ENCODE results near the gene CDC14A.
"Not testable (repeated sequence)": the region's sequence is repeated elsewhere in the genome, so short reads cannot be mapped to it uniquely, and the experiment has no call there.

Gene CDC14A

DNA sequence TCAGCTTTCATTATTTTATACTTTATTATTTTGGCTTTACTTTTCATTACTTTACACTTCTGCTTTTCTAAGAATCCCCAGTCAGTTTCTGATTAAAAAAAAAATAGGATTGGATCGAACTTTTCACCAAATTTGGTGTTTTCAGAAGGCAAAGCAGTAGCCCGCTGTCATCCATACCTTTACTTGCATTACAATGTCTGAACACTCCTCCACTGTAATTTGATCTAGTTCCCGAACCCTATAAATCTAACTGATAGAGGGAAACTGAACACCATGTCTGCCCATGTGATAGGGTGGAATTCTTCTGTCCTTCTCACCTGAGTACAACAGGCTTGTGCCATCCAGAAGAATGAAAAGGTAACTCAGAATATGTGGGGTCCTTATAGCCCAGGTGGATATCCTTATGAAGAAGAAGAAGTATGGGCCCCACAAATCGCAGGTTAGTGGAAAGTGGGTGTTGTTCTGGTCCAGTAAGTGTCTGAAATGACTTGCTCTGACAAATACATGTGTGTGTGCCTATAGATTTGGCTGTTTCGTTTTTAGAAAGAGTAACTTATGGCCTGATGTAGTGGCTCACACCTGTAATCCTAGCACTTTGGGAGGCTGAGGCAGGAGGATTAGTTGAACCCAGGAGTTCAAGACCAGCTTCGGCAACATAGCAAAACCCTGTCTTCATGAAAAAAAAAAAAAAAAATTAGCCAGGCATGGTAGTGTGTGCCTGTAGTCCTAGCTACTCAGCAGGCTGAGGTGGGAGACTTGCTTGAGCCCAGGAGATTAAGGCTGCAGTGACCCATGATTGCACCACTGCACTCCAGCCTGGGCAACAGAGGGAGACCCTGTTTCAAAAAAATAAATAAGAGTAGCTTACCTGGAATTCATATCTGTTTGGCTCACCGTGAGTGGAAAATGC, 26.6 kb upstream of the CDC14A start:
- no peaks in the 10 kb centered on the region for H3K27me3 ChIP-seq (ENCODE audit: insufficient read depth, low read length)
- H3K79me2 ChIP-seq (ENCODE audit: insufficient read depth, low read length), result no peaks in the 10 kb centered on the region
- no peaks in the 10 kb centered on the region for H3K36me3 ChIP-seq (ENCODE audit: insufficient read depth, low read length)
- no peak overlapping the region for H2AFZ ChIP-seq (ENCODE audit: low read length)
- H3K4me2 ChIP-seq (ENCODE audit: low read length), result no peak overlapping the region
- no peak overlapping the region for H3K9ac ChIP-seq (ENCODE audit: low read length)
- no peaks in the 10 kb centered on the region for H3K9me3 ChIP-seq (ENCODE audit: low read length)
- H3K9me2 ChIP-seq (ENCODE audit: low read depth, low read length), result no peaks in the 10 kb centered on the region
- TF ChIP-seq, protein P1, sequence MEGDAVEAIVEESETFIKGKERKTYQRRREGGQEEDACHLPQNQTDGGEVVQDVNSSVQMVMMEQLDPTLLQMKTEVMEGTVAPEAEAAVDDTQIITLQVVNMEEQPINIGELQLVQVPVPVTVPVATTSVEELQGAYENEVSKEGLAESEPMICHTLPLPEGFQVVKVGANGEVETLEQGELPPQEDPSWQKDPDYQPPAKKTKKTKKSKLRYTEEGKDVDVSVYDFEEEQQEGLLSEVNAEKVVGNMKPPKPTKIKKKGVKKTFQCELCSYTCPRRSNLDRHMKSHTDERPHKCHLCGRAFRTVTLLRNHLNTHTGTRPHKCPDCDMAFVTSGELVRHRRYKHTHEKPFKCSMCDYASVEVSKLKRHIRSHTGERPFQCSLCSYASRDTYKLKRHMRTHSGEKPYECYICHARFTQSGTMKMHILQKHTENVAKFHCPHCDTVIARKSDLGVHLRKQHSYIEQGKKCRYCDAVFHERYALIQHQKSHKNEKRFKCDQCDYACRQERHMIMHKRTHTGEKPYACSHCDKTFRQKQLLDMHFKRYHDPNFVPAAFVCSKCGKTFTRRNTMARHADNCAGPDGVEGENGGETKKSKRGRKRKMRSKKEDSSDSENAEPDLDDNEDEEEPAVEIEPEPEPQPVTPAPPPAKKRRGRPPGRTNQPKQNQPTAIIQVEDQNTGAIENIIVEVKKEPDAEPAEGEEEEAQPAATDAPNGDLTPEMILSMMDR (IDR thresholded peaks at IDR 0.05; ENCODE audit: low read length), result no peak
- no peak overlapping the region for H3K4me3 ChIP-seq (ENCODE audit: low read depth, low read length, poor library complexity, severe bottlenecking)
- H3K4me1 ChIP-seq (ENCODE audit: insufficient read depth, low read length, severe bottlenecking), result no peaks in the 10 kb centered on the region
- H4K20me1 ChIP-seq (ENCODE audit: insufficient read depth, low read length), result no peaks in the 10 kb centered on the region
- no peak overlapping the region for H3K27ac ChIP-seq (ENCODE audit: low read depth, low read length, poor library complexity, severe bottlenecking)
- H3F3A ChIP-seq (ENCODE audit: insufficient read depth, low read length), result no peaks in the 10 kb centered on the region; the same call in 1 of the 2 replicates

- H2AFZ ChIP-seq (ENCODE audit: low read length); H4K20me1 ChIP-seq (ENCODE audit: insufficient read depth, low read length); H3K27me3 ChIP-seq (ENCODE audit: insufficient read depth, low read length); H3K4me1 ChIP-seq (ENCODE audit: insufficient read depth, low read length, severe bottlenecking); H3K79me2 ChIP-seq (ENCODE audit: insufficient read depth, low read length); H3K4me3 ChIP-seq (ENCODE audit: low read depth, low read length, poor library complexity, severe bottlenecking); H3K9ac ChIP-seq (ENCODE audit: low read length); H3K36me3 ChIP-seq (ENCODE audit: insufficient read depth, low read length); H3K9me2 ChIP-seq (ENCODE audit: low read depth, low read length); H3F3A ChIP-seq (ENCODE audit: insufficient read depth, low read length); H3K4me2 ChIP-seq (ENCODE audit: low read length); H3K9me3 ChIP-seq (ENCODE audit: low read length); H3K27ac ChIP-seq (ENCODE audit: low read depth, low read length, poor library complexity, severe bottlenecking): not testable (repeated sequence)
Observed at GRCh38 chr1:100326325-100326670, 26.0 kb upstream of the CDC14A start.

DNA sequence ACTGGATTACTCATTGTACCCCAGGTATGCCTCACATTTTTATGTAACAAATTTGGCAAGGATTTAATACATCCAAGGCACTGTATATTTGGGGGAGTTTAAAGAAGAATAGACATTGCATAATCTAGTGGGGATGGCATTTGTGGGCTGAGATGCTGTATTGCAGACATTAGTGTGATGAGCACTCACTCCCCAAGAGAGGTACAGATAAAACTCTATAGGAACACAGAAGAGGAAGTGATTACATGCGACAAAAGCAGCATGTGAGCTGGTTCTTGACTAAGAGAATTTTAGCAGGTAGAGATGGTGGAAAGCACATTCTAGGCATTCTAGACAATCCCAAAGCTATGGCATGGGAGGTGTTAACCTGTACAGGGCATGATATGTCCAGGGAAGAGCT, 24.2 kb upstream of the CDC14A start:
- H3K4me1 ChIP-seq (ENCODE audit: insufficient read depth, low read length, severe bottlenecking), result no peaks in the 10 kb centered on the region
- no peaks in the 10 kb centered on the region for H3K27me3 ChIP-seq (ENCODE audit: insufficient read depth, low read length)
- H4K20me1 ChIP-seq (ENCODE audit: insufficient read depth, low read length), result no peaks in the 10 kb centered on the region
- H3F3A ChIP-seq (ENCODE audit: insufficient read depth, low read length), result no peaks in the 10 kb centered on the region; the same call in 1 of the 2 replicates
- TF ChIP-seq, protein P1 (IDR thresholded peaks at IDR 0.05; ENCODE audit: low read length), result no peak
- no peak for TF ChIP-seq EZH2 (IDR thresholded peaks at IDR 0.05; ENCODE audit: borderline replicate concordance, low read length)
- H2AFZ ChIP-seq (ENCODE audit: low read length), result no peak overlapping the region
- H3K9ac ChIP-seq (ENCODE audit: low read length), result no peak overlapping the region
- H3K27ac ChIP-seq (ENCODE audit: low read depth, low read length, poor library complexity, severe bottlenecking), result no peak overlapping the region
- H3K4me3 ChIP-seq (ENCODE audit: low read depth, low read length, poor library complexity, severe bottlenecking), result no peak overlapping the region
- H3K36me3 ChIP-seq (ENCODE audit: insufficient read depth, low read length), result no peaks in the 10 kb centered on the region
- H3K9me2 ChIP-seq (ENCODE audit: low read depth, low read length), result no peaks in the 10 kb centered on the region
- no peak overlapping the region for H3K4me2 ChIP-seq (ENCODE audit: low read length)
- no peaks in the 10 kb centered on the region for H3K9me3 ChIP-seq (ENCODE audit: low read length)
- H3K79me2 ChIP-seq (ENCODE audit: insufficient read depth, low read length), result no peaks in the 10 kb centered on the region

GRCh38 chr1:100331146-100331545, 21.2 kb upstream of the CDC14A start:
- not testable (repeated sequence) for H3K27ac ChIP-seq (ENCODE audit: low read depth, low read length, poor library complexity, severe bottlenecking); H2AFZ ChIP-seq (ENCODE audit: low read length); H4K20me1 ChIP-seq (ENCODE audit: insufficient read depth, low read length); H3K9me3 ChIP-seq (ENCODE audit: low read length); H3K4me1 ChIP-seq (ENCODE audit: insufficient read depth, low read length, severe bottlenecking); H3K27me3 ChIP-seq (ENCODE audit: insufficient read depth, low read length); H3K4me2 ChIP-seq (ENCODE audit: low read length); H3K9me2 ChIP-seq (ENCODE audit: low read depth, low read length); H3K79me2 ChIP-seq (ENCODE audit: insufficient read depth, low read length); H3K4me3 ChIP-seq (ENCODE audit: low read depth, low read length, poor library complexity, severe bottlenecking); H3F3A ChIP-seq (ENCODE audit: insufficient read depth, low read length); H3K36me3 ChIP-seq (ENCODE audit: insufficient read depth, low read length); H3K9ac ChIP-seq (ENCODE audit: low read length)
